Measurements from ENCODE around the gene GALNTL6. TPM values are rescaled to one million over a fixed set of nuclear protein-coding genes. Genes with fewer than 3 reads are reported as not detected.
"Not testable (repeated sequence)": the region's sequence is repeated elsewhere in the genome, so short reads cannot be mapped to it uniquely, and the experiment has no call there.

Gene GALNTL6
- total and polyA plus RNA-seq, 8 donors = 0.13 to 0.41 (median 0.21) TPM; not detected in 4

- intact Hi-C loops (cut with DNase I) = no loop called here
- FAIRE-seq = no peak
- no peak for ATAC-seq
- H3K36me3 ChIP-seq = no peaks in the 10 kb centered on the region
- no peak overlapping the region for H3K4me3 ChIP-seq
- WGBS, 2 donors = 75 to 80% methylated on average over 3 of the region's 3 CpGs
- DNase-seq = no peak
- H3K27ac ChIP-seq = no peak overlapping the region
- TF ChIP-seq, protein P1, sequence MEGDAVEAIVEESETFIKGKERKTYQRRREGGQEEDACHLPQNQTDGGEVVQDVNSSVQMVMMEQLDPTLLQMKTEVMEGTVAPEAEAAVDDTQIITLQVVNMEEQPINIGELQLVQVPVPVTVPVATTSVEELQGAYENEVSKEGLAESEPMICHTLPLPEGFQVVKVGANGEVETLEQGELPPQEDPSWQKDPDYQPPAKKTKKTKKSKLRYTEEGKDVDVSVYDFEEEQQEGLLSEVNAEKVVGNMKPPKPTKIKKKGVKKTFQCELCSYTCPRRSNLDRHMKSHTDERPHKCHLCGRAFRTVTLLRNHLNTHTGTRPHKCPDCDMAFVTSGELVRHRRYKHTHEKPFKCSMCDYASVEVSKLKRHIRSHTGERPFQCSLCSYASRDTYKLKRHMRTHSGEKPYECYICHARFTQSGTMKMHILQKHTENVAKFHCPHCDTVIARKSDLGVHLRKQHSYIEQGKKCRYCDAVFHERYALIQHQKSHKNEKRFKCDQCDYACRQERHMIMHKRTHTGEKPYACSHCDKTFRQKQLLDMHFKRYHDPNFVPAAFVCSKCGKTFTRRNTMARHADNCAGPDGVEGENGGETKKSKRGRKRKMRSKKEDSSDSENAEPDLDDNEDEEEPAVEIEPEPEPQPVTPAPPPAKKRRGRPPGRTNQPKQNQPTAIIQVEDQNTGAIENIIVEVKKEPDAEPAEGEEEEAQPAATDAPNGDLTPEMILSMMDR (IDR thresholded peaks at IDR 0.05) = no peak
- H3K27me3 ChIP-seq = no peaks in the 10 kb centered on the region
- no peaks in the 10 kb centered on the region for H3K9me3 ChIP-seq
- no peaks in the 10 kb centered on the region for H3K4me1 ChIP-seq
Measured at GRCh38 chr4:172874944-172875343, 1061.7 kb downstream of the GALNTL6 start.

- 40 to 78% methylated on average over 2 of the region's 2 CpGs for WGBS, 2 donors
- TF ChIP-seq, protein P1 (IDR thresholded peaks at IDR 0.05) = no peak
- DNase-seq = no peak
- no peak for FAIRE-seq
- no peak overlapping the region for H3K4me3 ChIP-seq
- H3K27ac ChIP-seq = no peak overlapping the region
- no peaks in the 10 kb centered on the region for H3K4me1 ChIP-seq
- intact Hi-C loops (cut with DNase I) = no loop called here
- H3K27me3 ChIP-seq = no peaks in the 10 kb centered on the region
- no peak for ATAC-seq
- no peaks in the 10 kb centered on the region for H3K36me3 ChIP-seq
- no peaks in the 10 kb centered on the region for H3K9me3 ChIP-seq
Measured at GRCh38 chr4:172876394-172876793, 1063.2 kb downstream of the GALNTL6 start.

DNA sequence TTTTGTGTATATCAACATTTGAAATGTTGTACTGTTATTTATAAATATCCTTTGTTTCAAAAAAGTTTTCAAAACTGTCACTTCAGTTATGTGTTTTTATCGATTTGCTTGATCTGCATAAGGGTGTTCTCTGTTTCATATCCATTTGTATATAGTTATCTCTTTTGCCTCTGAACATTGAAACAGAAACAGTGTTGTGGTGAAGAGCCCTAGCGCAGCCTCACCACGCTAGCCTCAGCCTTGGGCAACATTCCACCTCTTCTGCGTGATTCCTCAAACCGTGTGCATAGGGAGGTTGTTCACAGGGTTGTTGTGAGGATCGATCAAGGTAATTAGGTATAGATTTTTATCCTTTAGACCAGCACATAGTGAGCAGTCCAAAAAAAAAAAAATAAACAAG lies 1068.4 kb downstream of the GALNTL6 start:
- Histone ChIP-seq H3K9me3 (no peaks in the 10 kb centered on the region), H3K36me3 (no peaks in the 10 kb centered on the region), H3K27ac (no peak overlapping the region), H3K4me3 (no peak overlapping the region), H3K27me3 (no peaks in the 10 kb centered on the region), H3K4me1 (no peaks in the 10 kb centered on the region)
- 77 to 81% methylated on average over 6 of the region's 6 CpGs for WGBS, 2 donors
- FAIRE-seq (no peak), ATAC-seq (no peak), DNase-seq (no peak)
- TF ChIP-seq, protein P1 (IDR thresholded peaks at IDR 0.05) = no peak
- intact Hi-C loops (cut with DNase I) = no loop called here

DNA sequence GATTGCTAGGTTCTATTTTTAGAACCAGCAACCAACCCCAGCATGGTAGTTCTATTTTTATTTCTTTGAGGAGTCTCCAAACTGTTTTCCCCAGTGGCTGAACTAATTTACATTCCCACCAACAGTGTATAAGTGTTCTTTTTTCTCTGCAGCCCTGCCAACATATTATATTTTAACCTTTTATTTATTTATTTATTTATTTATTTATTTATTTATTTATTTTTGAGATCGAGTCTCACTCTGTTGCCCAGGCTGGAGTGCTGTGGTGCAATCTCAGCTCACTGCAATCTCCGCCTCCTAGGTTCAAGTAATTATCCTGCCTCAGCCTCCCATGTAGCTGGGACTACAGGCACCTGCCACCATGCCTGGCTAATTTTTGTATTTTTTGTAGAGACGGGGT lies 1074.2 kb downstream of the GALNTL6 start:
- FAIRE-seq; ATAC-seq; H3K27me3 ChIP-seq; H3K4me1 ChIP-seq; H3K36me3 ChIP-seq; DNase-seq; H3K9me3 ChIP-seq; H3K4me3 ChIP-seq; intact Hi-C loops (cut with DNase I); H3K27ac ChIP-seq: not testable (repeated sequence)
- 89 to 93% methylated on average over 3 of the region's 3 CpGs for WGBS, 2 donors

GRCh38 chr4:172887959-172888358 lies 1074.8 kb downstream of the GALNTL6 start:
- Histone ChIP-seq H3K9me3 (no peaks in the 10 kb centered on the region), H3K27ac (no peak overlapping the region), H3K4me3 (no peak overlapping the region), H3K4me1 (no peaks in the 10 kb centered on the region), H3K36me3 (no peaks in the 10 kb centered on the region), H3K27me3 (no peaks in the 10 kb centered on the region)
- intact Hi-C loops (cut with DNase I) = no loop called here
- no peak for DNase-seq
- FAIRE-seq = no peak
- 62 to 69% methylated on average over 2 of the region's 2 CpGs for WGBS, 2 donors
- no peak for ATAC-seq
- TF ChIP-seq, protein P1 (IDR thresholded peaks at IDR 0.05) = no peak

All from pancreas (tissue), 10 donors.